HG03159 (cell line): Measurements from ENCODE around the gene FBXO2.
"Not testable (repeated sequence)": the region's sequence is repeated elsewhere in the genome, so short reads cannot be mapped to it uniquely, and the experiment has no call there.

Experiments
- ATAC-seq: cut with Tn5 transposase; IDR thresholded peaks from one replicate; pipeline ENCODE4 v1.9.1; 2021; ENCODE audit warnings: mild to moderate bottlenecking, moderate library complexity; ENCODE audit not compliant: unreplicated experiment

FBXO2 gene

GRCh38 chr1:11629184-11630016 lies 24.8 kb downstream of the FBXO2 start:
- no peak for ATAC-seq

DNA sequence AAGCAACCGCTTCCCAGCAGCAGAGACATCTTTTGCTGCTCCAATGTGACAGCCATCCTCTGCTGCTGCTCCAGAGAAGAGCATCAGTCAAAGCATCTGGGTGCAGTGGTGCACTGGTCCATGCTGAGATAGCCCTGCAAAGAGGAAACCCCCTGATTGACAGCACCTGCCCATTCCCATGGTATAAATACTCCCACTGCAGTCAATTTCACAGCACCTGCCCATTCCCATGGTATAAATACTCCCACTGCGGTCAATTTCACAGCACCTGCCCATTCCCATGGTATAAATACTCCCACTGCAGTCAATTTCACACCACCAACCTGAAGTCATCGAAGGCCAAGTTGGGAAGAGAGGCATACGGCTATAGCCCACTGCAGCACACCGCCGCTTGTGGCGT lies 25.5 kb downstream of the FBXO2 start:
- no peak for ATAC-seq

GRCh38 chr1:11626551-11626950 lies 27.7 kb downstream of the FBXO2 start:
- ATAC-seq: no peak

- ATAC-seq: no peak
These were observed 30.5 kb downstream of the FBXO2 start for GRCh38 chr1:11623702-11624101.

- no peak for ATAC-seq
These were observed 31.8 kb downstream of the FBXO2 start for GRCh38 chr1:11622398-11622797.

GRCh38 chr1:11620924-11621323 lies 33.3 kb downstream of the FBXO2 start:
- no peak for ATAC-seq

- ATAC-seq: no peak
These were observed 33.8 kb downstream of the FBXO2 start for GRCh38 chr1:11620405-11620804.

DNA sequence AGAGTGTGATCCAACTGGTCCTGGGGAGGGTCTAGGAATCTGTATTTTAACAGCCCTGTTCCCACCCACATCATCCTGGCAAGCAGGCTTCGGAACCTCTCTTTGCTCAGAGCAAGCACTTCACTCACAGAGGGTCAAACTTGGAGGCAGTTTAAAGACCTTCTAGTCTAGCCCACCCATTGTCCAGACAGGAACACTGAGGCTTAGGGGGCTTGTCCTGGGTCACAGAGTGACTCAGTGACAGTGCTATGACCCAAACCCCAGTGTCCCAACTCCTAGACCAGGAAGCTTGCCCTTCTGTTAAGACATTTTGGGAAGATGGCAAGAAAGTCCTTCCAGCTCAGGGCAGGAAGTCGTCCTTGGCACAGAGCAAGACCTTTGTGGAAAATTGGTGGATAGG lies 36.5 kb downstream of the FBXO2 start:
- no peak for ATAC-seq

- no peak for ATAC-seq
These were observed 36.9 kb downstream of the FBXO2 start for GRCh38 chr1:11617314-11617713.

DNA sequence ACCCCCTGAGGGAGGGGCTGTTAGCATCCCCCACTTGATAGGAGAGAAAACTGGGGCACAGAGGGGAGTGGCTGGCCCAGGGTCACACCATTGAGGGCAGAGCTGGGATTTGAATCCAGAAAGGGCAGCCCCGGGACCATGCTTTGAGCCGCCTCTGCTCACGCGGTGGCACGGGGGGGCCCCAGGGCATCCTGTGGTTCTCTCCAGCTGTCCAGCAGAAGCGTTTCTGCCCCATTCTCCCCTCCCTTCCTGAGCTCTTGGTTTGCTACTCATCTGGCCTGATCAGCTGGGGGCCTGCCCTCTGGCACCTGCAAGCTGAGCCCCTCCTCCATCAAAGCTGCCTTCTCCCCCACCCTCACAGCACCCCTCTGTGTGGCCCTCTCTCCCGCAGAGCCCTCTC lies 37.5 kb downstream of the FBXO2 start:
- no peak for ATAC-seq

DNA sequence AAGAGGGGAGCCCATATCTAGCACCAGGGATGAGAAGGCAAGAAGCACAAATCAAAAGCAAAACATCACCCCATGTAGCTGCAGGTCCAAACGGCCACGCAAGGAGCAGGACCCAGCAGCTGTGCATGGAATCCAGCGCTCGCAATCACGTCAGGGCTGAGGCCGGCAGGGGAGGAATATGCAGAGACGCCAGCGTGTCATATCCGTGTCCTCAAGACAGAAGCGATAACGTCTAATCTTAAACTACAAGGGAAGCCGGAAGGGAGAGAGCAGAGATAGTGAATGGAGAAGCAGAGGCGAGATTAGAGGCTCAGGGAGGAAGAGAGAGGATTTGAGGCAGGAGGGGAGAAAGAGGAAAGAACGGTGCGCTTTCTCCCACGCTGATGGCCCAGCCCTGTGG lies 39.1 kb downstream of the FBXO2 start:
- ATAC-seq: no peak

GRCh38 chr1:11613347-11613746 lies 40.9 kb downstream of the FBXO2 start:
- ATAC-seq: no peak

DNA sequence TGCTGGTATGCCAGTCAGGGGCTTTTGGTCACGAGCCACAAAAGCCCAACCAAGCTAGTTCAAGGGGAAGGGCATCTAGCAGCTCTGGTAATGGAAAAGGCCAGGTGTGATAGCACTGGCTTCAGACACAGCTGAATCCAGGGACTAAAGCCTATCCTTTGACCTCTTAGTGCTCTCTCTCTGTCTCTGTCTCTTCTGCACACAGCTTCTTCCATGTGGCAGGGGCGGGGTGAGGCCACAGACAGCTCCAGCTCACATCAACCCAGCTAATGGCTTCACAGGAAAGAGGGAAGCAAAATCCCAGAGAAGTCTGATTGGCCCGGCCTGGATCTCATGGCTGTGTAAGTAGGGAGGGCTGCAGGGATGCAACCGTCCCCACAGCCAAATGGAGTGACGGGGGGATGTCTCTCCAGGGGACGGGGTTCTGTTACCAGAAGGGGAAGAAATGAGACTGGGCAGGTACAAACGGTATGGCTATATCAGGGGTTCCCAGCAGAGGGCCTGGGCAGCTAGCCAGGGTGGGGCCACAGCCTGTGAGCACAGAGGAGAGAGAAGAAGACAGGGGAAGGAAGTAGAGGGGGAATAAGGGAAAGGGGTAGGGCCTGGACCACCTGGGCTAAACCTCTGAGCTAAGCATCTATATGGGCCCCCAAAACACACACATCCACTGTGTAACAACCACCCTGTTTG lies 42.4 kb downstream of the FBXO2 start:
- ATAC-seq: no peak

DNA sequence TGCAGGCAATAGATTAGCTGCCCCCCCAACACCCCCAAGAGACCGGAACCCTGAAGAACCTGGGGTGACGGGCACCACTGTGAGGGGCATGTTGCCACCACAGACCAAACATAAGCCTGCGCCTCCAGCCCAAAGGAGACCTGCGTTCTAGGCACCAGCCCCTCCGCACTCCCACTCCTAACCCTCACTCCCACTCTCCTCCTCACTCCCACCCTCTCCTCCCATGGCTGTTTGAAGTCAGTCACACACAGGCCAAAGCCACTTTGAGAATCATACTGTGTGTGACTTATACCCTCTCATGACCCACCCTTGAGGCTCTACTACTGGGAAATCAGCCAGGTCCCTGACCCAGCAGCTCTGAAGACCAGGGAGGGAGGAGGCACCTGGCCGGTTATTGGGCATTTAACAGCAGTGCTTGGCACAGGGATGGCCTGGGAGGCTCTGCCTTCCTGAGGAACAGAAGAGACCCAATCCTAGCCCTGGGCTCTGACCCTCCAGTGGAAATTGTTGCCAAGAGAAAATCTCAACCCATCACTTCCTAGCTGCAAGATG lies 43.5 kb downstream of the FBXO2 start:
- ATAC-seq: no peak

DNA sequence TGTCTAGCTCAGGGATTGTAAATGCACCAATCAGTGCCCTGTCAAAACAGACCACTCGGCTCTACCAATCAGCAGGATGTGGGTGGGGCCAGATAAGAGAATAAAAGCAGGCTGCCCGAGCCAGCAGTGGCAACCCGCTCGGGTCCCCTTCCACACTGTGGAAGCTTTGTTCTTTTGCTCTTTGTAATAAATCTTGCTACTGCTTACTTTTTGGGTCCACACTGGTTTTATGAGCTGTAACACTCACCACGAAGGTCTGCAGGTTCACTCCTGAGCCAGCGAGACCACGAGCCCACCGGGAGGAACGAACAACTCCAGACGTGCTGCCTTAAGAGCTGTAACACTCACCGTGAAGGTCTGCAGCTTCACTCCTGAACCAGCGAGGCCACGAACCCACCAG lies 44.9 kb downstream of the FBXO2 start:
- ATAC-seq: not testable (repeated sequence)

- not testable (repeated sequence) for ATAC-seq
These were observed 45.6 kb downstream of the FBXO2 start for GRCh38 chr1:11608596-11609130.

DNA sequence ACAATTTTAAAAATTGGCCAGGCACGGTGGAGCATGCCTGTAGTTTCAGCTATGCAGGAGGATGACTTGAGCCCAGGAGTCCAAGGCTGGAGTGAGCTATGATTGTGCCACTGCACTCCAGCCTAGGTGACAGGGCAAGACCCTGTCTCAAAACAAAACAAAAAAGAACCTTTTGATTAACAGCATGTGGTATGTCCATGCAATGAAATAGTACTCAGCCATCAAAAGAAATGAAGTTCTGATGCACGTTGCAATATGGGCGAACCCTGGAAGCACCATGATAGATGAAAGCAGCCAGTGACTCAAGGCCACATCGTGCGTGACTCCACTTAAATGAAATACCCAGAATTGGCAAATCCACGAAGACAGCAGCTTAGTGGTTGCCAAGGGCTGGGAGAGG lies 47.5 kb downstream of the FBXO2 start:
- no peak for ATAC-seq

DNA sequence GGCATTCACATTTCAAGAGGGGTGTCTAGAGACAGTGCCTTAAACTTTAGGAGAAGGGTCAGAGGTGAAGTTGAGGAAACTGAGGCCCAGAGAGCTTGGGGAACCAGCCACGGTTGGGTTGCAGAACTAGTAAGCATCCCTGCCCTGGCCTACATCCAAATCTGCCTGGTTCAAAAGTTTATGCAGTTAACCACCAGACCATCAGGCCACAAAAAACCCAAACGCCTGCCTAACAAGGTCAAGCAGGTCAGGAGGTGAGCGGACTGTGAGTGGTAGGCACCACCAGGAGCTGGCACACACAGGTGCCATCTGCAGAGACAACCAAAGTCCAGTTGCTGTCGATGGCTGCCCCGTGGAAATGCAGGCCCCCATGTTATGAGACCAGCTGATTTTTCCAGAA lies 51.2 kb downstream of the FBXO2 start:
- ATAC-seq: no peak

- no peak for ATAC-seq
These were observed 51.8 kb downstream of the FBXO2 start for GRCh38 chr1:11602424-11602823.

- no peak for ATAC-seq
These were observed 53.4 kb downstream of the FBXO2 start for GRCh38 chr1:11600836-11601235.

DNA sequence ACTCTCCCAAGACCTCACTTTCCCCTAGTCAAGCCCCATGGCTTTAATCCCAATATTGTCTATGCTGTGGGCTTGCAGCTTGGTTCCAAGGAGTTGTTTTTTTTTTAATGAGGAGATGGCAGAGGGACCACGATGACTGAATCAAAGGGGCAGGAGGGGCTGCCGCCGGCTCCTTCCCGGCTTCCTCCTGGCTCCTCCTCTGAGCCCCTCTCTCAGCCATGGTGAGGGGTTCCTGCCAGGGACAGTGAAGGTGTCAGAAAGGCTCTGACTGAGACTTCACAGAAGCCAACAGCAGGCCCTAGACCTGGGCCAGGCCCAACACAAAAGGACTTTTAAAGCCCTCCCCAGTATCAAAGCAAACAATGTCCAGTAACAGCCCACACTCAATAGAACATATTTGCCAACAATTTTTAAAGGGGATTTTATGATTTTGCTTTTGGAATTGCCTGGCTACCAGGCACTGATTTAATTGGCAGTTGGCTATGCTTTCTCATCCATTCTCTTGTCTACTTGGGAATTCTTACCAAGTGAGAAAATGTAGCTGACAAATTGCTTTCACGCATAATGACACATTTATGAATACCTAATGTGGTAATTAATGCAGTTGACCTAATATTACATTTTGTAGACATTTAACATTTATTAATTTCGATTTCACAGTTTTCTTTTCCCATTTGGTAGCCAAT lies 54.2 kb downstream of the FBXO2 start:
- ATAC-seq: no peak
